WTC11 (cell line): ENCODE data around the gene ASTN2. TPM values are rescaled to one million over a fixed set of nuclear protein-coding genes. Genes with fewer than 3 reads are reported as not detected.
A peak's percentile ranks its signal among the peaks of the same experiment; 100 is the strongest.

ENCODE experiments used
- ATAC-seq: fragments of 200-7000 bp; cut with Tn5 transposase; 2 replicates; pipeline ENCODE4 v1.10.0; 2021; ENCODE audit warnings: mild to moderate bottlenecking, moderate library complexity
- CTCF ChIA-PET: fragments of 300-600 bp; sonication (Branson Sonifier 250); formaldehyde crosslinking; loops from one replicate; lab custom pipeline; 2021; ENCODE audit warnings: antibody characterized with exemption; lab: Charles Lee
- POLR2A ChIA-PET: fragments of 350-600 bp; sonication (Branson Sonifier 250); formaldehyde crosslinking; loops from one replicate; lab custom pipeline; 2021; ENCODE audit warnings: antibody characterized with exemption; lab: Charles Lee
- DNase-seq: peaks from one replicate; pipeline ENCODE4 v3.0.0; 2021; ENCODE audit warnings: low spot score
- H3K27ac Mint-ChIP-seq: 2 replicates; pipeline ENCODE4 v1.8.0; 2021; ENCODE audit warnings: mixed read lengths
- H3K27me3 Mint-ChIP-seq: 2 replicates; pipeline ENCODE4 v1.8.0; 2021; ENCODE audit warnings: low read depth, mild to moderate bottlenecking, moderate library complexity, mixed read lengths
- H3K36me3 Mint-ChIP-seq: 2 replicates; pipeline ENCODE4 v1.8.0; 2021; ENCODE audit warnings: mixed read lengths
- H3K4me1 Mint-ChIP-seq: 2 replicates; pipeline ENCODE4 v1.8.0; 2022; ENCODE audit warnings: mixed read lengths
- H3K4me3 Mint-ChIP-seq: 2 replicates; pipeline ENCODE4 v1.8.0; 2021; ENCODE audit warnings: mild to moderate bottlenecking, moderate library complexity, mixed read lengths
- H3K9me3 Mint-ChIP-seq: 2 replicates; pipeline ENCODE4 v1.8.0; 2021; ENCODE audit warnings: mixed read lengths
- ATF3 ChIP-seq: sonication (generic); formaldehyde crosslinking; conservative IDR thresholded peaks from 2 replicates; pipeline ENCODE4 v1.8.1; 2022; ENCODE audit warnings: mild to moderate bottlenecking, missing genetic modification reagents
- CREB1 ChIP-seq: sonication (generic); formaldehyde crosslinking; IDR thresholded peaks from 2 replicates; pipeline ENCODE4 v1.8.0; 2023; ENCODE audit warnings: mild to moderate bottlenecking, missing genetic modification reagents
- CTCF ChIP-seq: fragments of 200-600 bp; IDR thresholded peaks from 2 replicates; pipeline ENCODE4 v1.8.0; 2022; ENCODE audit warnings: antibody characterized with exemption
- ERG ChIP-seq: fragments of 250-450 bp; sonication (Bioruptor Pico); IDR thresholded peaks from 2 replicates; pipeline ENCODE4 v1.8.0; 2021; ENCODE audit warnings: mild to moderate bottlenecking
- IRF2 ChIP-seq: sonication (generic); formaldehyde crosslinking; IDR thresholded peaks from 2 replicates; pipeline ENCODE4 v1.8.0; 2022; ENCODE audit warnings: low read depth, missing genetic modification reagents, borderline replicate concordance
- MYBL2 ChIP-seq: sonication (generic); formaldehyde crosslinking; IDR thresholded peaks from 2 replicates; pipeline ENCODE4 v1.8.1; 2023; ENCODE audit warnings: mild to moderate bottlenecking, moderate library complexity, missing genetic modification reagents
- NFE2L1 ChIP-seq: sonication (generic); formaldehyde crosslinking; IDR thresholded peaks from 2 replicates; pipeline ENCODE4 v1.8.1; 2023; ENCODE audit warnings: missing genetic modification reagents
- NFYB ChIP-seq: sonication (generic); formaldehyde crosslinking; conservative IDR thresholded peaks from 2 replicates; pipeline ENCODE4 v1.8.0; 2022; ENCODE audit warnings: low read depth, missing genetic modification reagents
- PRRX2 ChIP-seq: fragments of 250-450 bp; sonication (Bioruptor Pico); IDR thresholded peaks from 2 replicates; pipeline ENCODE4 v1.8.0; 2021; ENCODE audit warnings: mild to moderate bottlenecking
- ZNF317 ChIP-seq: sonication (generic); formaldehyde crosslinking; IDR thresholded peaks from 2 replicates; pipeline ENCODE4 v1.8.1; 2023; ENCODE audit warnings: low read depth, mild to moderate bottlenecking, moderate library complexity, missing genetic modification reagents, borderline replicate concordance
- ZNF396 ChIP-seq: fragments of 250-450 bp; sonication (Bioruptor Pico); IDR thresholded peaks from 2 replicates; pipeline ENCODE4 v1.8.0; 2021; ENCODE audit warnings: mild to moderate bottlenecking, moderate library complexity, borderline replicate concordance
- ZNF425 ChIP-seq: fragments of 250-450 bp; sonication (Bioruptor Pico); conservative IDR thresholded peaks from 2 replicates; pipeline ENCODE4 v1.9.0; 2021; ENCODE audit warnings: mild to moderate bottlenecking
- total RNA-seq: library from RNA; stranded (reverse); gene quantifications from 3 replicates; pipeline ENCODE4 v1.2.3, GENCODE V29; 2021
- TF ChIP-seq, protein P1 (sequence below): sonication (generic); formaldehyde crosslinking; IDR thresholded peaks from 2 replicates; pipeline ENCODE4 v1.8.0; 2022; ENCODE audit warnings: mild to moderate bottlenecking, missing genetic modification reagents
- TF ChIP-seq, protein P2 (sequence below): sonication (generic); formaldehyde crosslinking; IDR thresholded peaks from 2 replicates; pipeline ENCODE4 v1.8.1; 2022; ENCODE audit warnings: low read depth, missing genetic modification reagents, borderline replicate concordance
- TF ChIP-seq, protein P3 (sequence below): fragments of 250-450 bp; sonication (Bioruptor Pico); IDR thresholded peaks from 2 replicates; pipeline ENCODE4 v2.1.2; 2022; ENCODE audit warnings: mild to moderate bottlenecking, moderate library complexity

ASTN2 gene
- total RNA-seq, 1 experiment from 2014 or later = 16.2 TPM

- CTCF ChIA-PET = interaction anchor here (0.6 to 3.0 kb wide), 22 partner anchors 9 to 357 kb away, joined by 3 to 24 read pairs (median 4); no protein-coding TSS in a partner anchor
- peak; percentile 72 for ATAC-seq
- no peak overlapping the region for H3K4me3 Mint-ChIP-seq
Observed at GRCh38 chr9:116494815-116495634, 919.8 kb downstream of the ASTN2 start.

DNA sequence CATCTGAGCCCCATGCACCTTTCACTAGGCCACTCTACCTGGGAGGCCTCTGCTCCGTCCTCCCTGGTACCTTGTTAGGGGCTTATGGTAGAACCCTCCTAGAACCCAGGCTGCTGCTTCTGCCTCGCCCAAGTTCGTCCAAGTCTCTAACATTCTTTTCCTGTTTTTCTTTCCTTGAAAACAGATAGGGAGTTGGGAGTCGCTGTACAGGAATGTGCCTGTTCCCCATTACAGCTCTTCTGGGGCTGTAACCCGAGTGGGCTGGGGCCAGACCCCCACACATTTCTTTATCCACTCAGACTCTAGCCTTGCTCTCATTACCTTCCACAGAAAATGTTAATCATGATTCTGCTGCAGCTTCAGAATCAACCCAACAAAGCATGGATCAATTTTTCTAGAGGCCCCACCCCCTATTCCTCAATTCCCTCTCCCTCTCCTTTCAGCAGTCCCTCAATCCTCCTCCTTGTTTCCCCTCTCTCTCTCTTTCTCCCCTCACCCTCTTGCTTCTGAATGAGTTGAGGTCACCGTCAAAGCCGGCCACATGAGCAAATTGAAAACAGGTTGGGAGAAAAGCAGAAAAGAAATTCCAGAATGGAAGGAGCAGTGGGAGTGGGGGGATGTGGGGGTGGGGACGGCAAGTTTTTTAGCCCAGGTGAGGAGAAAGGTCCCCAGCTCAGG is 921.5 kb downstream of the ASTN2 start:
- no peak for ATAC-seq
- H3K9me3 Mint-ChIP-seq = 0 out of 2 replicates have a peak, but pooled peaks cover 3% of the 10 kb centered on the region
- POLR2A ChIA-PET = interaction anchor here (0.6 kb wide), 2 partner anchors 793 to 842 kb away, joined by 3 to 5 read pairs; no protein-coding TSS in a partner anchor
- no peak overlapping the region for H3K27ac Mint-ChIP-seq
- DNase-seq = no peak
- CTCF ChIA-PET = interaction anchor here (1.0 to 3.0 kb wide), 4 partner anchors 22 to 339 kb away, joined by 3 to 24 read pairs (median 3); partner anchors contain the start of gene PAPPA
- H3K4me1 Mint-ChIP-seq = peaks cover 39% of the 10 kb centered on the region
- peaks cover 5% of the 10 kb centered on the region; the same call in 1 of the 2 replicates for H3K27me3 Mint-ChIP-seq
- H3K4me3 Mint-ChIP-seq = no peak overlapping the region
- H3K36me3 Mint-ChIP-seq = no peaks in the 10 kb centered on the region
- TF ChIP-seq NFYB (CRISPR knock-in tag) (no peak), ZNF396 (no peak), PRRX2 (no peak), MYBL2 (no peak), NFE2L1 (no peak), ZNF425 (CRISPR knock-in tag) (no peak), ERG (CRISPR knock-in tag) (no peak), CREB1 (CRISPR knock-in tag) (no peak), ATF3 (CRISPR knock-in tag) (no peak), ZNF317 (CRISPR knock-in tag) (no peak)
- TF ChIP-seq, protein P1, sequence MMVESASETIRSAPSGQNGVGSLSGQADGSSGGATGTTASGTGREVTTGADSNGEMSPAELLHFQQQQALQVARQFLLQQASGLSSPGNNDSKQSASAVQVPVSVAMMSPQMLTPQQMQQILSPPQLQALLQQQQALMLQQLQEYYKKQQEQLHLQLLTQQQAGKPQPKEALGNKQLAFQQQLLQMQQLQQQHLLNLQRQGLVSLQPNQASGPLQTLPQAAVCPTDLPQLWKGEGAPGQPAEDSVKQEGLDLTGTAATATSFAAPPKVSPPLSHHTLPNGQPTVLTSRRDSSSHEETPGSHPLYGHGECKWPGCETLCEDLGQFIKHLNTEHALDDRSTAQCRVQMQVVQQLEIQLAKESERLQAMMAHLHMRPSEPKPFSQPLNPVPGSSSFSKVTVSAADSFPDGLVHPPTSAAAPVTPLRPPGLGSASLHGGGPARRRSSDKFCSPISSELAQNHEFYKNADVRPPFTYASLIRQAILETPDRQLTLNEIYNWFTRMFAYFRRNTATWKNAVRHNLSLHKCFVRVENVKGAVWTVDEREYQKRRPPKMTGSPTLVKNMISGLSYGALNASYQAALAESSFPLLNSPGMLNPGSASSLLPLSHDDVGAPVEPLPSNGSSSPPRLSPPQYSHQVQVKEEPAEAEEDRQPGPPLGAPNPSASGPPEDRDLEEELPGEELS (CRISPR knock-in tag) = no peak
- TF ChIP-seq, protein P2, sequence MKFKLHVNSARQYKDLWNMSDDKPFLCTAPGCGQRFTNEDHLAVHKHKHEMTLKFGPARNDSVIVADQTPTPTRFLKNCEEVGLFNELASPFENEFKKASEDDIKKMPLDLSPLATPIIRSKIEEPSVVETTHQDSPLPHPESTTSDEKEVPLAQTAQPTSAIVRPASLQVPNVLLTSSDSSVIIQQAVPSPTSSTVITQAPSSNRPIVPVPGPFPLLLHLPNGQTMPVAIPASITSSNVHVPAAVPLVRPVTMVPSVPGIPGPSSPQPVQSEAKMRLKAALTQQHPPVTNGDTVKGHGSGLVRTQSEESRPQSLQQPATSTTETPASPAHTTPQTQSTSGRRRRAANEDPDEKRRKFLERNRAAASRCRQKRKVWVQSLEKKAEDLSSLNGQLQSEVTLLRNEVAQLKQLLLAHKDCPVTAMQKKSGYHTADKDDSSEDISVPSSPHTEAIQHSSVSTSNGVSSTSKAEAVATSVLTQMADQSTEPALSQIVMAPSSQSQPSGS = no peak
- TF ChIP-seq, protein P3, sequence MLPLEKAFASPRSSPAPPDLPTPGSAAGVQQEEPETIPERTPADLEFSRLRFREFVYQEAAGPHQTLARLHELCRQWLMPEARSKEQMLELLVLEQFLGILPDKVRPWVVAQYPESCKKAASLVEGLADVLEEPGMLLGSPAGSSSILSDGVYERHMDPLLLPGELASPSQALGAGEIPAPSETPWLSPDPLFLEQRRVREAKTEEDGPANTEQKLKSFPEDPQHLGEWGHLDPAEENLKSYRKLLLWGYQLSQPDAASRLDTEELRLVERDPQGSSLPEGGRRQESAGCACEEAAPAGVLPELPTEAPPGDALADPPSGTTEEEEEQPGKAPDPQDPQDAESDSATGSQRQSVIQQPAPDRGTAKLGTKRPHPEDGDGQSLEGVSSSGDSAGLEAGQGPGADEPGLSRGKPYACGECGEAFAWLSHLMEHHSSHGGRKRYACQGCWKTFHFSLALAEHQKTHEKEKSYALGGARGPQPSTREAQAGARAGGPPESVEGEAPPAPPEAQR (CRISPR knock-in tag) = no peak

More at GRCh38 chr9:116494815-116495634, 919.8 kb downstream of the ASTN2 start:
- DNase-seq = peak; percentile 69
- Mint-ChIP-seq H3K4me1 (peaks cover 39% of the 10 kb centered on the region), H3K27ac (no peak overlapping the region), H3K36me3 (no peaks in the 10 kb centered on the region), H3K27me3 (peaks cover 5% of the 10 kb centered on the region; the same call in 1 of the 2 replicates), H3K9me3 (0 out of 2 replicates have a peak, but pooled peaks cover 3% of the 10 kb centered on the region)
- POLR2A ChIA-PET = no interaction called here
- no peak for TF ChIP-seq IRF2 (CRISPR knock-in tag)
- TF ChIP-seq CTCF = peak; percentile 61
